T-cell (primary cell): ENCODE measurements around the gene CDRT4. TPM values are rescaled to one million over a fixed set of nuclear protein-coding genes. Genes with fewer than 3 reads are reported as not detected.

Source experiments
- ATAC-seq, 4 experiments: fragments of 200-7000 bp in 3 of 4; fragments of 150-1000 bp in 1 of 4; cut with Tn5 transposase; replicated peaks in 1 of 4; 1 replicate in 3 of 4; 2 replicates in 1 of 4; pipeline ENCODE4 v1.10.0; 2021; ENCODE audit warnings: moderate library complexity in 3 of 4, mild to moderate bottlenecking in 2 of 4, moderate number of reproducible peaks in 1 of 4
- CTCF ChIA-PET, 2 donors: fragments of 300-600 bp; sonication (Branson Sonifier 250); formaldehyde crosslinking; loops; one replicate each; lab custom pipeline; 2022; ENCODE audit warnings: antibody characterized with exemption in 2 of 2; lab: Charles Lee
- POLR2A ChIA-PET, 2 donors: fragments of 300-600 bp; sonication (Branson Sonifier 250); formaldehyde crosslinking; loops; one replicate each; lab custom pipeline; 2022; ENCODE audit warnings: antibody characterized with exemption in 2 of 2; lab: Charles Lee
- DNase-seq, 35 experiments: peaks; one replicate each; pipeline versions ENCODE4 v3.0.0 to v3.0.0-alpha.2; 2013 to 2023
- H3K27ac ChIP-seq: one replicate; pipeline ENCODE4 v1.5.1; 2013; ENCODE audit warnings: low read length
- H3K27me3 ChIP-seq, 2 experiments: replicated peaks in 1 of 2; 1 replicate in 1 of 2; 2 replicates in 1 of 2; pipeline versions ENCODE4 v1.6.1 to v1.7.0; 2013; ENCODE audit warnings: low read length in 1 of 2, mixed read lengths in 1 of 2; ENCODE audit not compliant: control insufficient read depth in 2 of 2, insufficient read depth in 2 of 2; ENCODE audit errors: extremely low read depth in 1 of 2
- H3K36me3 ChIP-seq, 2 donors: 1 replicate in 1 of 2; 2 replicates in 1 of 2; pipeline versions ENCODE4 v1.6.1 to v1.7.0; 2013; ENCODE audit warnings: low read length in 1 of 2; ENCODE audit not compliant: control insufficient read depth in 2 of 2, insufficient read depth in 1 of 2; ENCODE audit errors: extremely low read depth in 1 of 2
- H3K4me1 ChIP-seq, 2 experiments: 1 replicate in 1 of 2; 2 replicates in 1 of 2; pipeline versions ENCODE4 v1.6.1 to v1.7.0; 2013; ENCODE audit warnings: low read length in 2 of 2, mixed read lengths in 1 of 2; ENCODE audit not compliant: insufficient read depth in 2 of 2, control insufficient read depth in 1 of 2; ENCODE audit errors: extremely low read depth in 1 of 2
- H3K4me3 ChIP-seq, 2 donors: 1 replicate in 1 of 2; 2 replicates in 1 of 2; pipeline versions ENCODE4 v1.5.1 to v1.7.0; 2013; ENCODE audit warnings: mild to moderate bottlenecking in 2 of 2, low read length in 1 of 2, moderate library complexity in 1 of 2; ENCODE audit not compliant: control insufficient read depth in 1 of 2; ENCODE audit errors: extremely low read depth in 1 of 2
- H3K9me3 ChIP-seq: 2 replicates; pipeline ENCODE4 v1.7.0; 2013
- H3K27ac Mint-ChIP-seq, 2 donors: one replicate each; pipeline ENCODE4 v1.8.0; 2020 to 2021; ENCODE audit warnings: mild to moderate bottlenecking in 2 of 2, mixed read lengths in 2 of 2
- H3K27me3 Mint-ChIP-seq, 2 donors: one replicate each; pipeline ENCODE4 v1.8.0; 2021 to 2022; ENCODE audit warnings: mixed read lengths in 2 of 2
- H3K36me3 Mint-ChIP-seq: one replicate; pipeline ENCODE4 v1.8.0; 2021; ENCODE audit warnings: mixed read lengths
- H3K4me1 Mint-ChIP-seq, 3 donors: one replicate each; pipeline ENCODE4 v1.8.0; 2020 to 2022; ENCODE audit warnings: mixed read lengths in 3 of 3, mild to moderate bottlenecking in 1 of 3
- H3K4me3 Mint-ChIP-seq, 3 donors: one replicate each; pipeline ENCODE4 v1.8.0; 2020 to 2022; ENCODE audit warnings: mild to moderate bottlenecking in 3 of 3, mixed read lengths in 3 of 3, moderate library complexity in 3 of 3
- H3K9me3 Mint-ChIP-seq, 3 donors: one replicate each; pipeline ENCODE4 v1.8.0; 2020 to 2022; ENCODE audit warnings: mixed read lengths in 3 of 3
- WGBS: methylation state at CpG from one replicate; pipeline ENCODE4 v1.1.5; 2013; ENCODE audit warnings: missing lambda C conversion rate; ENCODE audit not compliant: insufficient coverage; 5-methylcytosine and 5-hydroxymethylcytosine counted together
- total RNA-seq, 35 experiments: library from RNA in 6 of 35; stranded (reverse) in 6 of 35; fragments of 120-200 nt in 1 of 35; gene quantifications; one replicate each; pipeline versions ENCODE4 v1.2.1 to v1.2.4 and lab custom pipeline; 2013 to 2026

The CDRT4 gene
- total RNA-seq, 5 donors from 2014 or later (not counting 1 experiment from before 2014, with no cell fraction given) = 4.7 to 10.0 (median 9.0) TPM

- Histone ChIP-seq H3K4me1 (peaks cover 2 to 12% of the 10 kb centered on the region in 2 experiments), H3K27ac (no peak overlapping the region), H3K27me3 (no peaks in the 10 kb centered on the region), H3K36me3 (peaks cover 3 to 7% of the 10 kb centered on the region in 2 donors), H3K9me3 (no peaks in the 10 kb centered on the region), H3K4me3 (no peak overlapping the region)
- no peak for ATAC-seq
- H3K9me3 Mint-ChIP-seq = peaks cover 0 to 9% (median 5%) of the 10 kb centered on the region in 3 donors
- 95% methylated on average over 6 of the region's 6 CpGs for WGBS
- no peaks in the 10 kb centered on the region for H3K27me3 Mint-ChIP-seq
- H3K4me1 Mint-ChIP-seq = peaks cover 9 to 15% (median 14%) of the 10 kb centered on the region in 3 donors
- peaks cover 34% of the 10 kb centered on the region for H3K36me3 Mint-ChIP-seq
- ChIA-PET POLR2A (no interaction called here), CTCF (interaction anchor here in 1 of 2 donors (0.8 kb wide), 1 partner anchor 54 kb away, joined by 10 read pairs; no protein-coding TSS in a partner anchor)
- DNase-seq = no peak
- H3K27ac Mint-ChIP-seq = no peak overlapping the region
- no peak overlapping the region for H3K4me3 Mint-ChIP-seq
Measured at GRCh38 chr17:15432807-15433611, 34.4 kb downstream of the CDRT4 start.

GRCh38 chr17:15431766-15432165, 35.7 kb downstream of the CDRT4 start:
- H3K36me3 ChIP-seq = no peaks in the 10 kb centered on the region
- no peak overlapping the region for H3K4me3 ChIP-seq
- Mint-ChIP-seq H3K9me3 (peaks cover 0 to 5% (median 0%) of the 10 kb centered on the region in 3 donors), H3K27me3 (no peaks in the 10 kb centered on the region), H3K27ac (no peak overlapping the region), H3K4me3 (no peak overlapping the region), H3K4me1 (peaks cover 2 to 6% (median 5%) of the 10 kb centered on the region in 3 donors), H3K36me3 (peaks cover 22% of the 10 kb centered on the region)
- no peaks in the 10 kb centered on the region for H3K27me3 ChIP-seq
- no peaks in the 10 kb centered on the region for H3K9me3 ChIP-seq
- CTCF ChIA-PET = no interaction called here
- 79% methylated on average over 5 of the region's 6 CpGs for WGBS
- POLR2A ChIA-PET = no interaction called here
- ATAC-seq (no peak), DNase-seq (no peak)
- H3K27ac ChIP-seq = no peak overlapping the region
- H3K4me1 ChIP-seq = peaks cover under 1 to 5% of the 10 kb centered on the region in 2 experiments

GRCh38 chr17:15431196-15431595, 36.2 kb downstream of the CDRT4 start:
- H3K9me3 Mint-ChIP-seq = peaks cover 0 to 7% (median 0%) of the 10 kb centered on the region in 3 donors
- POLR2A ChIA-PET = no interaction called here
- CTCF ChIA-PET = no interaction called here
- no peaks in the 10 kb centered on the region for H3K36me3 ChIP-seq
- ATAC-seq (no peak), DNase-seq (no peak)
- H3K4me3 Mint-ChIP-seq = no peak overlapping the region
- no peak overlapping the region for H3K4me3 ChIP-seq
- H3K27ac ChIP-seq = no peak overlapping the region
- no peaks in the 10 kb centered on the region for H3K9me3 ChIP-seq
- no peaks in the 10 kb centered on the region for H3K27me3 ChIP-seq
- no peaks in the 10 kb centered on the region for H3K27me3 Mint-ChIP-seq
- no peaks in the 10 kb centered on the region for H3K4me1 ChIP-seq
- H3K4me1 Mint-ChIP-seq = peaks cover 0 to 1% (median under 1%) of the 10 kb centered on the region in 3 donors
- no peak overlapping the region for H3K27ac Mint-ChIP-seq
- 92% methylated on average over 8 of the region's 11 CpGs for WGBS
- peaks cover 25% of the 10 kb centered on the region for H3K36me3 Mint-ChIP-seq

- Histone ChIP-seq H3K4me3 (no peak overlapping the region), H3K9me3 (no peaks in the 10 kb centered on the region), H3K27ac (no peak overlapping the region), H3K27me3 (no peaks in the 10 kb centered on the region), H3K4me1 (no peaks in the 10 kb centered on the region), H3K36me3 (no peaks in the 10 kb centered on the region)
- Mint-ChIP-seq H3K27me3 (peaks cover 3 to 4% of the 10 kb centered on the region in 2 donors), H3K36me3 (peaks cover 4% of the 10 kb centered on the region), H3K9me3 (peaks cover 0 to 7% (median 0%) of the 10 kb centered on the region in 3 donors), H3K27ac (no peak overlapping the region), H3K4me3 (no peak overlapping the region), H3K4me1 (no peaks in the 10 kb centered on the region)
- WGBS = 100% methylated on average over 1 of the region's 3 CpGs
- DNase-seq = no peak
- POLR2A ChIA-PET = no interaction called here
- CTCF ChIA-PET = no interaction called here
- no peak for ATAC-seq
Measured at GRCh38 chr17:15424521-15424920, 42.9 kb downstream of the CDRT4 start.

- CTCF ChIA-PET = no interaction called here
- Mint-ChIP-seq H3K9me3 (peaks cover 0 to 7% (median 0%) of the 10 kb centered on the region in 3 donors), H3K4me1 (no peaks in the 10 kb centered on the region), H3K4me3 (no peak overlapping the region), H3K27ac (no peak overlapping the region), H3K36me3 (peaks cover 4% of the 10 kb centered on the region), H3K27me3 (peaks cover 3 to 4% of the 10 kb centered on the region in 2 donors)
- Histone ChIP-seq H3K4me1 (no peaks in the 10 kb centered on the region), H3K9me3 (no peaks in the 10 kb centered on the region), H3K27me3 (no peaks in the 10 kb centered on the region), H3K27ac (no peak overlapping the region), H3K4me3 (no peak overlapping the region), H3K36me3 (no peaks in the 10 kb centered on the region)
- ATAC-seq (no peak), DNase-seq (no peak)
- WGBS = 93% methylated on average over 9 of the region's 11 CpGs
- POLR2A ChIA-PET = no interaction called here
Measured at GRCh38 chr17:15422392-15422965, 44.9 kb downstream of the CDRT4 start.

GRCh38 chr17:15418781-15419180, 48.6 kb downstream of the CDRT4 start:
- H3K9me3 ChIP-seq = no peaks in the 10 kb centered on the region
- no peak for ATAC-seq
- H3K36me3 Mint-ChIP-seq = no peaks in the 10 kb centered on the region
- no peaks in the 10 kb centered on the region for H3K36me3 ChIP-seq
- DNase-seq = no peak
- no peak overlapping the region for H3K27ac Mint-ChIP-seq
- 89% methylated on average over 3 of the region's 7 CpGs for WGBS
- no peak overlapping the region for H3K27ac ChIP-seq
- ChIA-PET CTCF (no interaction called here), POLR2A (no interaction called here)
- no peaks in the 10 kb centered on the region for H3K9me3 Mint-ChIP-seq
- H3K27me3 ChIP-seq = no peaks in the 10 kb centered on the region
- H3K4me1 Mint-ChIP-seq = no peaks in the 10 kb centered on the region
- peaks cover 3 to 4% of the 10 kb centered on the region in 2 donors for H3K27me3 Mint-ChIP-seq
- H3K4me3 ChIP-seq = no peak overlapping the region
- no peaks in the 10 kb centered on the region for H3K4me1 ChIP-seq
- H3K4me3 Mint-ChIP-seq = no peak overlapping the region
